Measurements from ENCODE around the gene DAPK2.
"Not testable (repeated sequence)": the region's sequence is repeated elsewhere in the genome, so short reads cannot be mapped to it uniquely, and the experiment has no call there.

GRCh38 chr15:64053674-64054073, 7.4 kb upstream of the DAPK2 start:
- TF ChIP-seq, protein P1, sequence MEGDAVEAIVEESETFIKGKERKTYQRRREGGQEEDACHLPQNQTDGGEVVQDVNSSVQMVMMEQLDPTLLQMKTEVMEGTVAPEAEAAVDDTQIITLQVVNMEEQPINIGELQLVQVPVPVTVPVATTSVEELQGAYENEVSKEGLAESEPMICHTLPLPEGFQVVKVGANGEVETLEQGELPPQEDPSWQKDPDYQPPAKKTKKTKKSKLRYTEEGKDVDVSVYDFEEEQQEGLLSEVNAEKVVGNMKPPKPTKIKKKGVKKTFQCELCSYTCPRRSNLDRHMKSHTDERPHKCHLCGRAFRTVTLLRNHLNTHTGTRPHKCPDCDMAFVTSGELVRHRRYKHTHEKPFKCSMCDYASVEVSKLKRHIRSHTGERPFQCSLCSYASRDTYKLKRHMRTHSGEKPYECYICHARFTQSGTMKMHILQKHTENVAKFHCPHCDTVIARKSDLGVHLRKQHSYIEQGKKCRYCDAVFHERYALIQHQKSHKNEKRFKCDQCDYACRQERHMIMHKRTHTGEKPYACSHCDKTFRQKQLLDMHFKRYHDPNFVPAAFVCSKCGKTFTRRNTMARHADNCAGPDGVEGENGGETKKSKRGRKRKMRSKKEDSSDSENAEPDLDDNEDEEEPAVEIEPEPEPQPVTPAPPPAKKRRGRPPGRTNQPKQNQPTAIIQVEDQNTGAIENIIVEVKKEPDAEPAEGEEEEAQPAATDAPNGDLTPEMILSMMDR (IDR thresholded peaks at IDR 0.05): not testable (repeated sequence)
- TF ChIP-seq POLR2A, POLR2AphosphoS5 (IDR thresholded peaks at IDR 0.05): not testable (repeated sequence)
